Measurements from ENCODE around the gene TAB2.

DNA sequence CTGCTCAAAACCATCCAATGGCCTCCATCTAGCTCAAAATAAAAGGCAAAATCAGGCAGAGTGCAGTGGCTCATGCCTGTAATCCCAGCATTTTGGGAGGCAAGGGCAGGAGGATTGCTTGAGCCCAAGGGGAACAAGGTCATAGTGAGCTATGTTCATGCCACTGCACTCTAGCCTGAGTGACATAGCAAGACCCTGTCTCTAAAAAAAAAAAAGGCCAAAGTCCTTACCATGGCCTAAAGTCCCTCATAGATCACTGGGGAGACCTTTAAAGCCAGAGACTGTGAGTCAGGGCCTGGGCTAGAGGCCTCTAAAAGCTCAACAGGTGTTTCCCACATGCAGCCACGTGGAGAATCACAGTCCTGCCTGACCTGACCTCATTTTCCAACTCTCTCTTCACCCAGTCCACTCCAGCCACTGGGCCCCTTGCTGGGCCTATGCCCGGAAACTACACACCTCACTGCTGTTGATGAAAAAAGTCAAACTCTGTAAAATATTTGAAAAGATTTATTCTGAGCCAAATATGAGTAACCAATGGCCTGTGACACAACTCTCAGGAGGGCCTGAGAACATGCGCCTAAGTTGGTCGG is 28.2 kb upstream of the TAB2 start:
- TF ChIP-seq, protein P1, sequence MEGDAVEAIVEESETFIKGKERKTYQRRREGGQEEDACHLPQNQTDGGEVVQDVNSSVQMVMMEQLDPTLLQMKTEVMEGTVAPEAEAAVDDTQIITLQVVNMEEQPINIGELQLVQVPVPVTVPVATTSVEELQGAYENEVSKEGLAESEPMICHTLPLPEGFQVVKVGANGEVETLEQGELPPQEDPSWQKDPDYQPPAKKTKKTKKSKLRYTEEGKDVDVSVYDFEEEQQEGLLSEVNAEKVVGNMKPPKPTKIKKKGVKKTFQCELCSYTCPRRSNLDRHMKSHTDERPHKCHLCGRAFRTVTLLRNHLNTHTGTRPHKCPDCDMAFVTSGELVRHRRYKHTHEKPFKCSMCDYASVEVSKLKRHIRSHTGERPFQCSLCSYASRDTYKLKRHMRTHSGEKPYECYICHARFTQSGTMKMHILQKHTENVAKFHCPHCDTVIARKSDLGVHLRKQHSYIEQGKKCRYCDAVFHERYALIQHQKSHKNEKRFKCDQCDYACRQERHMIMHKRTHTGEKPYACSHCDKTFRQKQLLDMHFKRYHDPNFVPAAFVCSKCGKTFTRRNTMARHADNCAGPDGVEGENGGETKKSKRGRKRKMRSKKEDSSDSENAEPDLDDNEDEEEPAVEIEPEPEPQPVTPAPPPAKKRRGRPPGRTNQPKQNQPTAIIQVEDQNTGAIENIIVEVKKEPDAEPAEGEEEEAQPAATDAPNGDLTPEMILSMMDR (IDR thresholded peaks at IDR 0.05), result no peak
- TF ChIP-seq ZNF232 (CRISPR knock-in tag; IDR thresholded peaks at IDR 0.05), result no peak
- no peak for TF ChIP-seq NR2C2 (CRISPR knock-in tag; IDR thresholded peaks at IDR 0.05)
- TF ChIP-seq GABPB1 (CRISPR knock-in tag; IDR thresholded peaks at IDR 0.05), result no peak
- TF ChIP-seq, protein P2, sequence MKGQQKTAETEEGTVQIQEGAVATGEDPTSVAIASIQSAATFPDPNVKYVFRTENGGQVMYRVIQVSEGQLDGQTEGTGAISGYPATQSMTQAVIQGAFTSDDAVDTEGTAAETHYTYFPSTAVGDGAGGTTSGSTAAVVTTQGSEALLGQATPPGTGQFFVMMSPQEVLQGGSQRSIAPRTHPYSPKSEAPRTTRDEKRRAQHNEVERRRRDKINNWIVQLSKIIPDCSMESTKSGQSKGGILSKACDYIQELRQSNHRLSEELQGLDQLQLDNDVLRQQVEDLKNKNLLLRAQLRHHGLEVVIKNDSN (CRISPR knock-in tag; IDR thresholded peaks at IDR 0.05), result no peak
- no peak for TF ChIP-seq NR1H2 (CRISPR knock-in tag; IDR thresholded peaks at IDR 0.05)
- TF ChIP-seq, protein P3, sequence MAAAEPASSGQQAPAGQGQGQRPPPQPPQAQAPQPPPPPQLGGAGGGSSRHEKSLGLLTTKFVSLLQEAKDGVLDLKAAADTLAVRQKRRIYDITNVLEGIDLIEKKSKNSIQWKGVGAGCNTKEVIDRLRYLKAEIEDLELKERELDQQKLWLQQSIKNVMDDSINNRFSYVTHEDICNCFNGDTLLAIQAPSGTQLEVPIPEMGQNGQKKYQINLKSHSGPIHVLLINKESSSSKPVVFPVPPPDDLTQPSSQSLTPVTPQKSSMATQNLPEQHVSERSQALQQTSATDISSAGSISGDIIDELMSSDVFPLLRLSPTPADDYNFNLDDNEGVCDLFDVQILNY (CRISPR knock-in tag; IDR thresholded peaks at IDR 0.05), result no peak
- TF ChIP-seq MAX (CRISPR knock-in tag; IDR thresholded peaks at IDR 0.05), result no peak
- TF ChIP-seq FOXJ3 (CRISPR knock-in tag; IDR thresholded peaks at IDR 0.05; ENCODE audit: borderline replicate concordance), result no peak
- TF ChIP-seq ZNF138 (CRISPR knock-in tag; conservative IDR thresholded peaks at IDR 0.05), result no peak
- no peak for TF ChIP-seq ZNF416 (CRISPR knock-in tag; IDR thresholded peaks at IDR 0.05)

Measured in WTC11 (cell line).